Lung (tissue), 12 donors: ENCODE results near the gene DOCK3. TPM values are rescaled to one million over a fixed set of nuclear protein-coding genes. Genes with fewer than 3 reads are reported as not detected.

Experiments used
- ATAC-seq: fragments of 200-7000 bp; cut with Tn5 transposase; one replicate; pipeline ENCODE4 v1.9.1; 2020; ENCODE audit warnings: moderate number of reproducible peaks; ENCODE audit not compliant: insufficient read depth, low FRiP score
- DNase-seq, 3 donors: peaks; one replicate each; pipeline ENCODE4 v3.0.0-alpha.2; 2013 to 2017
- H3K27ac ChIP-seq, 2 donors: one replicate each; pipeline ENCODE4 v1.5.1; 2013; ENCODE audit warnings: mild to moderate bottlenecking in 2 of 2, moderate library complexity in 2 of 2, control low read depth in 1 of 2, inconsistent platforms in 1 of 2, low read depth in 1 of 2, low read length in 1 of 2
- H3K27me3 ChIP-seq, 3 donors: one replicate each; pipeline ENCODE4 v1.5.1; 2013; ENCODE audit warnings: low read length in 2 of 3; ENCODE audit not compliant: control insufficient read depth in 3 of 3, insufficient read depth in 3 of 3
- H3K36me3 ChIP-seq, 4 donors: one replicate each; pipeline ENCODE4 v1.5.1; 2013; ENCODE audit warnings: low read length in 4 of 4, mild to moderate bottlenecking in 1 of 4, moderate library complexity in 1 of 4; ENCODE audit not compliant: control insufficient read depth in 4 of 4, insufficient read depth in 4 of 4
- H3K4me1 ChIP-seq, 5 donors: one replicate each; pipeline ENCODE4 v1.5.1; 2013; ENCODE audit warnings: low read length in 5 of 5, mild to moderate bottlenecking in 2 of 5, moderate library complexity in 1 of 5; ENCODE audit not compliant: control insufficient read depth in 5 of 5, insufficient read depth in 5 of 5
- H3K4me3 ChIP-seq: one replicate; pipeline ENCODE4 v1.5.1; 2013; ENCODE audit warnings: mild to moderate bottlenecking, control low read depth, moderate library complexity
- H3K9ac ChIP-seq, 2 donors: one replicate each; pipeline ENCODE4 v1.5.1; 2013; ENCODE audit warnings: low read length in 2 of 2, control low read depth in 1 of 2; ENCODE audit not compliant: insufficient read depth in 1 of 2
- H3K9me3 ChIP-seq, 4 donors: one replicate each; pipeline ENCODE4 v1.5.1; 2013; ENCODE audit warnings: low read length in 3 of 4, mild to moderate bottlenecking in 1 of 4, moderate library complexity in 1 of 4; ENCODE audit not compliant: control insufficient read depth in 4 of 4, insufficient read depth in 3 of 4
- WGBS, 2 donors: extraction: QIAGEN DNeasy Blood & Tissue Kit; methylation state at CpG; one replicate each; pipeline ENCODE4 v1.1.7; 2013; 5-methylcytosine and 5-hydroxymethylcytosine counted together
- polyA plus RNA-seq, 2 donors: library from polyadenylated mRNA; stranded (reverse); fragments of 200-250 nt; gene quantifications; one replicate each; pipeline ENCODE4 v1.2.1, GENCODE V29; 2013
- total RNA-seq, 2 donors: library from RNA; depleted of rRNA in 1 of 2; stranded (reverse); fragments of >200 nt in 1 of 2; gene quantifications; one replicate each; pipeline ENCODE4 v1.2.1, GENCODE V29; 2014 to 2021
- TF ChIP-seq, protein P1 (sequence below): IDR thresholded peaks from 2 replicates; pipeline ENCODE4 v1.5.1; 2012; ENCODE audit warnings: mild to moderate bottlenecking; ENCODE audit errors: control extremely low read depth, extremely low read depth
- donor health status: control.
- donor health status: control.
- donor health status: Bipolar disorder and iron deficiency.
- donor health status: healthy.
- donor health status: DM: yes; HTN: yes; CAD: no.

The DOCK3 gene
- total and polyA plus RNA-seq, 4 donors: 0.06 to 1.4 (median 0.34) TPM

DNA sequence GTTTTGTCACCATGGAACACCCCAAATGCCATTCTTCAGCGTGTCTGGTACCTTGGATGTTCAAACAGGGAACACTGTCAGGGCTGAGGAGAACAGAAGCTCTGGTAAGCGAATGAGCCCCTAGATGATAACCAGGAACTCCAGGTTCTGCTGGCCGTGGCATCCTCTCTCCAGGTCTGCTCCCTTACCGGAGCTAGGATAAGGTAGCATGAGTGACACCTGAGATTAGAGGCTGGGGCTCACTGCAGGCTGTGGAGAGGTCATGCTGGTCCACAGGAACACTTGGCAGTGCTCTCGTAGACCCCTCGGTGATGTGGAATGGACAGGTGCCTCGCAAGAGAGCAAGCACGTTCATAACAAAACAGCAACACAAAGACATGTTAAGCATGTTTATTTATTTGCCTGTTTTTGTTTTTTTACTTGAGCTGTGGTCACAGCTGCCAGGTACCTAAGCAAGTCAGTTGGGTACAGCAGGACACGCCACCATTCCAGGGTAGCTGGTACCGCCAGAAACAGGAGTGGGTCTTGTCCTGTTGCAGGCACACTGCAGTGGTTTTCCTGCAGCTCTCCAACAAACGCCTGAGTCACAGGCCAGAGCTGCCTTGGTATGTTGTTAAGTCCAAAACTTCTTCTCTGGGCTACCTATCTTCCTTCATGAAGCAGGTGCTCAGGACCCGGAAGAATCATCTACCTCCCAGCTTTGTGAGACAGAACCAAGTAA is 720.9 kb downstream of the DOCK3 start:
- Histone ChIP-seq H3K36me3 (peaks cover 3 to 55% (median 45%) of the 10 kb centered on the region in 4 donors), H3K27ac (no peak overlapping the region), H3K4me1 (peaks cover 0 to 24% (median 5%) of the 10 kb centered on the region in 5 donors), H3K9ac (no peak overlapping the region), H3K4me3 (no peak overlapping the region), H3K9me3 (no peaks in the 10 kb centered on the region), H3K27me3 (no peaks in the 10 kb centered on the region)
- ATAC-seq: no peak
- WGBS, 2 donors: 80 to 82% methylated on average over 12 of the region's 12 CpGs
- TF ChIP-seq, protein P1, sequence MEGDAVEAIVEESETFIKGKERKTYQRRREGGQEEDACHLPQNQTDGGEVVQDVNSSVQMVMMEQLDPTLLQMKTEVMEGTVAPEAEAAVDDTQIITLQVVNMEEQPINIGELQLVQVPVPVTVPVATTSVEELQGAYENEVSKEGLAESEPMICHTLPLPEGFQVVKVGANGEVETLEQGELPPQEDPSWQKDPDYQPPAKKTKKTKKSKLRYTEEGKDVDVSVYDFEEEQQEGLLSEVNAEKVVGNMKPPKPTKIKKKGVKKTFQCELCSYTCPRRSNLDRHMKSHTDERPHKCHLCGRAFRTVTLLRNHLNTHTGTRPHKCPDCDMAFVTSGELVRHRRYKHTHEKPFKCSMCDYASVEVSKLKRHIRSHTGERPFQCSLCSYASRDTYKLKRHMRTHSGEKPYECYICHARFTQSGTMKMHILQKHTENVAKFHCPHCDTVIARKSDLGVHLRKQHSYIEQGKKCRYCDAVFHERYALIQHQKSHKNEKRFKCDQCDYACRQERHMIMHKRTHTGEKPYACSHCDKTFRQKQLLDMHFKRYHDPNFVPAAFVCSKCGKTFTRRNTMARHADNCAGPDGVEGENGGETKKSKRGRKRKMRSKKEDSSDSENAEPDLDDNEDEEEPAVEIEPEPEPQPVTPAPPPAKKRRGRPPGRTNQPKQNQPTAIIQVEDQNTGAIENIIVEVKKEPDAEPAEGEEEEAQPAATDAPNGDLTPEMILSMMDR: no peak
- no peak for DNase-seq

DNA sequence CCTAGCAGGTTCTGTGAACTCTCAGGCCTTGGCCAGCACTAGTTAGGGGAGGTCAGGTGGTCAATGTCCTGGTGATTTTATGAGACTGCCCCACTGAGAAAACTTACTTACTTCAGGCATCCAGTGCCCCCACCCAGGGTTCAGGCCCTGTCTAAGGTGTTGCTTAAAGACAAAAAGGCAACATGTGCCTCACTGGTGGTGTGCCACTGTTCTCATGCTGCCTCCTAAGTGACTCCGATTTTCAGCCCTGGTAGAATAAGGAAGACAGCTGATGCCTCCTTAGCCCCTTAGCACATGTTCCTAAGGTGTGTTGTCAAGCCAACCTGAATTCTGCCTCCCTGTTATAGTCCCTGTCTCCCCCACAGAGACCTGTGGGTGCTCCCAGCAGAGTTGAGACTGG is 721.7 kb downstream of the DOCK3 start:
- H3K27me3 ChIP-seq: no peaks in the 10 kb centered on the region
- WGBS, 2 donors: 91 to 92% methylated on average over 1 of the region's 1 CpG
- ATAC-seq: no peak
- peaks cover 4 to 56% (median 45%) of the 10 kb centered on the region in 4 donors for H3K36me3 ChIP-seq
- no peak for DNase-seq
- TF ChIP-seq, protein P1: no peak
- no peaks in the 10 kb centered on the region for H3K9me3 ChIP-seq
- peaks cover 0 to 21% (median 5%) of the 10 kb centered on the region in 5 donors for H3K4me1 ChIP-seq
- no peak overlapping the region for H3K4me3 ChIP-seq
- no peak overlapping the region for H3K9ac ChIP-seq
- H3K27ac ChIP-seq: no peak overlapping the region

DNA sequence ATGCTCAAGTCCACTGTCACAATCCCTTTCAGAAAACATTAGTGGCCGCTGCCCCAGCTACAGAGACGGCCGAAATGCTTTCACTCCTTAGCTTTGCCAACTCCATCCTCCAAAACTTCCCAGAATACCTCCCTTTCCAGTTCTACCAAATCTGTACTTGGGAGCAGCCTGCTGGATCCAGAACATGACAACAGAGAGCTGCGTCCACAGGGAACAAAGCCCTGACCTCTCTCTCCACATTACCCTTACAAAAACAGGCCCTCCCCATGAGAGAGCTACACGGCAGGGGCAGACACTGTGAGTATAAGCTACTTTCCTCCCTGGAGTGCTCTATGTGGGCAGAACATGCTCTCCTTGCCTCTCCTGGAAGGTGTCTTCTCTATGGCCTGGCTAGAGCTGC is 722.7 kb downstream of the DOCK3 start:
- ATAC-seq: no peak
- TF ChIP-seq, protein P1: no peak
- Histone ChIP-seq H3K4me1 (peaks cover 0 to 17% (median 5%) of the 10 kb centered on the region in 5 donors), H3K4me3 (no peak overlapping the region), H3K27me3 (no peaks in the 10 kb centered on the region), H3K36me3 (peaks cover 9 to 56% (median 42%) of the 10 kb centered on the region in 4 donors), H3K27ac (no peak overlapping the region), H3K9me3 (no peaks in the 10 kb centered on the region), H3K9ac (no peak overlapping the region)
- 80 to 82% methylated on average over 5 of the region's 5 CpGs for WGBS, 2 donors
- no peak for DNase-seq
